ENCODE measurements around the gene AMDHD1. TPM values are rescaled to one million over a fixed set of nuclear protein-coding genes. Genes with fewer than 3 reads are reported as not detected.
A peak's percentile ranks its signal among the peaks of the same experiment; 100 is the strongest.

The AMDHD1 gene, protein sequence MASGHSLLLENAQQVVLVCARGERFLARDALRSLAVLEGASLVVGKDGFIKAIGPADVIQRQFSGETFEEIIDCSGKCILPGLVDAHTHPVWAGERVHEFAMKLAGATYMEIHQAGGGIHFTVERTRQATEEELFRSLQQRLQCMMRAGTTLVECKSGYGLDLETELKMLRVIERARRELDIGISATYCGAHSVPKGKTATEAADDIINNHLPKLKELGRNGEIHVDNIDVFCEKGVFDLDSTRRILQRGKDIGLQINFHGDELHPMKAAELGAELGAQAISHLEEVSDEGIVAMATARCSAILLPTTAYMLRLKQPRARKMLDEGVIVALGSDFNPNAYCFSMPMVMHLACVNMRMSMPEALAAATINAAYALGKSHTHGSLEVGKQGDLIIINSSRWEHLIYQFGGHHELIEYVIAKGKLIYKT
- total RNA-seq (2022) (1.2 and 1.6 TPM in 2 replicates), Bru-seq, nascent RNA (percentile 32 among the genes with signal in this experiment), BruChase-seq, experiment 1, labeled RNA remaining after a 6-hour chase (percentile 31 among the genes with signal in this experiment), BruChase-seq, experiment 2, labeled RNA remaining after a 2-hour chase (percentile 29 among the genes with signal in this experiment)
- long read RNA-seq, partial matches to known transcripts: 1 of 6 reads
- long read RNA-seq, other reads (novel, unspliced or antisense): 2 of 6 reads

DNA sequence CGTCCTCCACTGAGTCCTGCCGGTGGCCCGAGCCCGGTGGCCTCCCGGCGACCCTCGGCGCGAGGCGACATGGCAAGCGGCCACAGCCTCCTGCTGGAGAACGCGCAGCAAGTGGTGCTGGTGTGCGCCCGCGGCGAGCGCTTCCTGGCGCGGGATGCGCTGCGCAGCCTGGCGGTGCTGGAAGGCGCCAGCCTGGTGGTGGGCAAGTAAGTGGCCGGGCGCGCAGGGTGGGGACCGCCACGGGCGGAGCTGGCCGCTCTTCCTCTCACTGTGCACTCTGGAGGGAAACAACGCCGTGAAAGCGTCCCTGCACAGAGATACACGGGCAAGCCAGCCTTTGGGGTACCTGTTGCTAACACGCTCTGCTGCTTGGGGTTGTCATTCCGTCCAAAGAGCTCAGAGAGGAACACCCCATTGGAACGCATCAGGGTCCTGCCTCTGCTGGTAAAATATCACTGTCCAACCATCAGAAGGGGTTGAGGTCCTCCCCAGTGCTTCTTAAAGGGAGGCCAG lies at the start of gene AMDHD1:
Gene AMDHD1 (plus strand): TSS at position 2 of the 513 bp plus-strand sequence. CDS start 68 bp downstream, at position 70.
- Mint-ChIP-seq H3K27me3 (ENCODE audit: unreplicated experiment) (peaks cover 18% of the 10 kb centered on the region), H3K4me3 (ENCODE audit: low read depth, unreplicated experiment) (peak within 1 kb of the TSS; percentile 85), H3K9me3 (ENCODE audit: low read depth, unreplicated experiment) (no peaks in the 10 kb centered on the region), H3K4me1 (ENCODE audit: low read depth, unreplicated experiment) (no peaks in the 10 kb centered on the region), H3K27ac (ENCODE audit: unreplicated experiment) (peak within 1 kb of the TSS; percentile 87), H3K36me3 (ENCODE audit: insufficient read depth, unreplicated experiment) (peaks cover 17% of the 10 kb centered on the region)
- BruUV-seq (replicated peaks): no TSS peak
- TF ChIP-seq, protein P1, sequence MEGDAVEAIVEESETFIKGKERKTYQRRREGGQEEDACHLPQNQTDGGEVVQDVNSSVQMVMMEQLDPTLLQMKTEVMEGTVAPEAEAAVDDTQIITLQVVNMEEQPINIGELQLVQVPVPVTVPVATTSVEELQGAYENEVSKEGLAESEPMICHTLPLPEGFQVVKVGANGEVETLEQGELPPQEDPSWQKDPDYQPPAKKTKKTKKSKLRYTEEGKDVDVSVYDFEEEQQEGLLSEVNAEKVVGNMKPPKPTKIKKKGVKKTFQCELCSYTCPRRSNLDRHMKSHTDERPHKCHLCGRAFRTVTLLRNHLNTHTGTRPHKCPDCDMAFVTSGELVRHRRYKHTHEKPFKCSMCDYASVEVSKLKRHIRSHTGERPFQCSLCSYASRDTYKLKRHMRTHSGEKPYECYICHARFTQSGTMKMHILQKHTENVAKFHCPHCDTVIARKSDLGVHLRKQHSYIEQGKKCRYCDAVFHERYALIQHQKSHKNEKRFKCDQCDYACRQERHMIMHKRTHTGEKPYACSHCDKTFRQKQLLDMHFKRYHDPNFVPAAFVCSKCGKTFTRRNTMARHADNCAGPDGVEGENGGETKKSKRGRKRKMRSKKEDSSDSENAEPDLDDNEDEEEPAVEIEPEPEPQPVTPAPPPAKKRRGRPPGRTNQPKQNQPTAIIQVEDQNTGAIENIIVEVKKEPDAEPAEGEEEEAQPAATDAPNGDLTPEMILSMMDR (IDR thresholded peaks at IDR 0.05; ENCODE audit: unreplicated experiment): no peak
- intact Hi-C loops (cut with micrococcal nuclease; ENCODE audit: unreplicated experiment): no loop called here
- CTCF ChIA-PET: interaction anchor here (0.6 to 2.9 kb wide), 7 partner anchors 15 to 921 kb away, joined by 3 to 8 read pairs (median 4); partner anchors contain the start of gene METAP2
- peak; percentile 73 for DNase-seq

GRCh38 chr12:95896846-95897245 lies 46.3 kb upstream of the AMDHD1 start:
- Mint-ChIP-seq H3K27ac (ENCODE audit: unreplicated experiment) (no peak overlapping the region), H3K27me3 (ENCODE audit: unreplicated experiment) (peaks cover 8% of the 10 kb centered on the region), H3K4me3 (ENCODE audit: low read depth, unreplicated experiment) (no peak overlapping the region), H3K36me3 (ENCODE audit: insufficient read depth, unreplicated experiment) (no peaks in the 10 kb centered on the region), H3K9me3 (ENCODE audit: low read depth, unreplicated experiment) (no peaks in the 10 kb centered on the region), H3K4me1 (ENCODE audit: low read depth, unreplicated experiment) (no peaks in the 10 kb centered on the region)
- intact Hi-C loops (cut with micrococcal nuclease; ENCODE audit: unreplicated experiment): no loop called here
- CTCF ChIA-PET: no interaction called here
- TF ChIP-seq, protein P1 (IDR thresholded peaks at IDR 0.05; ENCODE audit: unreplicated experiment): no peak
- DNase-seq: no peak
- BruUV-seq (replicated peaks): no TSS peak

DNA sequence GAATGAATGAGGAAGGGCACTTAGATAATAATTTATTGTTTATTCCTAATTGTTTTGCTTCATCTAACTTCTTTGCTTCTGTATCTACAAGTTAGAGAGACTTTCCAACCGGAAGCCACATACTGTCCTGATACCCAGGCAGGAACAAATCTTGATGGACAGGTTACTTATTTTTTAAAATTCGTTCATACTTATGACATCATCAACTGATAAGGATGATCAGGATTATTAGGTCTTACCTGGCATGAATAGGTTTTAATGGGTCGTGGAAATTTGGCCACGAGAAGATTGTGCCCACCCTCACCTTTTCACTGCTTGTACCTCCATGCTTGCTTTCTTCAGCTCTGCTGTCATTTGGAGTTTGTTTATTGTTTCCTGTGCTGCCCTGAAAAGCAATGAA lies 45.0 kb upstream of the AMDHD1 start:
- no TSS peak for BruUV-seq (replicated peaks)
- H3K36me3 Mint-ChIP-seq (ENCODE audit: insufficient read depth, unreplicated experiment): no peaks in the 10 kb centered on the region
- CTCF ChIA-PET: no interaction called here
- TF ChIP-seq, protein P1 (IDR thresholded peaks at IDR 0.05; ENCODE audit: unreplicated experiment): no peak
- peaks cover 8% of the 10 kb centered on the region for H3K27me3 Mint-ChIP-seq (ENCODE audit: unreplicated experiment)
- intact Hi-C loops (cut with micrococcal nuclease; ENCODE audit: unreplicated experiment): no loop called here
- no peak overlapping the region for H3K27ac Mint-ChIP-seq (ENCODE audit: unreplicated experiment)
- no peaks in the 10 kb centered on the region for H3K9me3 Mint-ChIP-seq (ENCODE audit: low read depth, unreplicated experiment)
- no peak for DNase-seq
- H3K4me3 Mint-ChIP-seq (ENCODE audit: low read depth, unreplicated experiment): no peak overlapping the region
- H3K4me1 Mint-ChIP-seq (ENCODE audit: low read depth, unreplicated experiment): no peaks in the 10 kb centered on the region

- Mint-ChIP-seq H3K9me3 (ENCODE audit: low read depth, unreplicated experiment) (no peaks in the 10 kb centered on the region), H3K4me1 (ENCODE audit: low read depth, unreplicated experiment) (no peaks in the 10 kb centered on the region), H3K27ac (ENCODE audit: unreplicated experiment) (no peak overlapping the region), H3K27me3 (ENCODE audit: unreplicated experiment) (peaks cover 26% of the 10 kb centered on the region), H3K4me3 (ENCODE audit: low read depth, unreplicated experiment) (no peak overlapping the region), H3K36me3 (ENCODE audit: insufficient read depth, unreplicated experiment) (no peaks in the 10 kb centered on the region)
- CTCF ChIA-PET: no interaction called here
- TF ChIP-seq, protein P1 (IDR thresholded peaks at IDR 0.05; ENCODE audit: unreplicated experiment): no peak
- DNase-seq: no peak
- BruUV-seq (replicated peaks): no TSS peak
- intact Hi-C loops (cut with micrococcal nuclease; ENCODE audit: unreplicated experiment): no loop called here
These were observed 34.6 kb upstream of the AMDHD1 start for GRCh38 chr12:95908573-95908972.

Data from Calu3 (cell line).